ENCODE results near the gene C6orf141.

GRCh38 chr6:49523901-49524300 is 26.6 kb upstream of the C6orf141 start:
- TF ChIP-seq CTCF (optimal IDR thresholded peaks at IDR 0.05 in 1 of 3, IDR thresholded peaks at IDR 0.05 in 1 of 3, conservative IDR thresholded peaks at IDR 0.05 in 1 of 3; ENCODE audit: extremely low read depth in 1 of 3, insufficient read depth in 2 of 3, low read length in 3 of 3) (no peak), EZH2 (IDR thresholded peaks at IDR 0.05; ENCODE audit: low read length) (no peak)

Data from keratinocyte (primary cell).